Common myeloid progenitor, CD34-positive (primary cell): ENCODE measurements around the gene GGT6. TPM values are rescaled to one million over a fixed set of nuclear protein-coding genes. Genes with fewer than 3 reads are reported as not detected.

Experiments used
- CTCF ChIA-PET: fragments of 350-600 bp; sonication (Branson Sonifier 250); formaldehyde crosslinking; loops from one replicate; lab custom pipeline; 2021; ENCODE audit warnings: antibody characterized with exemption; lab: Charles Lee
- POLR2A ChIA-PET: fragments of 350-600 bp; sonication (Branson Sonifier 250); formaldehyde crosslinking; loops from one replicate; lab custom pipeline; 2021; ENCODE audit warnings: antibody characterized with exemption; lab: Charles Lee
- DNase-seq, 3 donors: peaks; one replicate each; pipeline versions ENCODE4 v3.0.0 to v3.0.0-alpha.2; 2013
- H3K27ac ChIP-seq, 2 experiments: 1 replicate in 1 of 2; 2 replicates in 1 of 2; pipeline ENCODE4 v1.7.0; 2013; ENCODE audit warnings: inconsistent platforms in 2 of 2, low read length in 2 of 2, mild to moderate bottlenecking in 2 of 2, low read depth in 1 of 2, moderate library complexity in 1 of 2; ENCODE audit not compliant: severe bottlenecking in 2 of 2, insufficient read depth in 1 of 2, poor library complexity in 1 of 2
- H3K27me3 ChIP-seq, 5 experiments: replicated peaks in 2 of 5; 1 replicate in 3 of 5; 2 replicates in 2 of 5; pipeline versions ENCODE4 v1.6.1 to v1.7.0; 2013; ENCODE audit warnings: low read length in 4 of 5, mild to moderate bottlenecking in 2 of 5, moderate library complexity in 2 of 5, inconsistent platforms in 1 of 5; ENCODE audit not compliant: insufficient read depth in 5 of 5, control insufficient read depth in 4 of 5
- H3K36me3 ChIP-seq, 4 experiments: 1 replicate in 2 of 4; 2 replicates in 2 of 4; pipeline versions ENCODE4 v1.6.1 to v1.7.0; 2013; ENCODE audit warnings: low read length in 3 of 4, control low read depth in 1 of 4, mild to moderate bottlenecking in 1 of 4; ENCODE audit not compliant: control insufficient read depth in 4 of 4, insufficient read depth in 4 of 4
- H3K4me1 ChIP-seq, 4 experiments: 1 replicate in 3 of 4; 2 replicates in 1 of 4; pipeline versions ENCODE4 v1.6.1 to v1.7.1; 2013; ENCODE audit warnings: low read length in 3 of 4, mild to moderate bottlenecking in 3 of 4, control low read depth in 1 of 4, inconsistent platforms in 1 of 4, moderate library complexity in 1 of 4; ENCODE audit not compliant: control insufficient read depth in 4 of 4, insufficient read depth in 4 of 4; ENCODE audit errors: control extremely low read depth in 1 of 4
- H3K4me3 ChIP-seq, 7 experiments: 1 replicate in 4 of 7; 2 replicates in 3 of 7; pipeline versions ENCODE4 v1.5.1 to v1.7.0; 2013; ENCODE audit warnings: mild to moderate bottlenecking in 7 of 7, low read length in 6 of 7, moderate library complexity in 6 of 7, inconsistent platforms in 2 of 7, low read depth in 2 of 7, control low read depth in 1 of 7; ENCODE audit not compliant: insufficient read depth in 4 of 7, control insufficient read depth in 1 of 7; ENCODE audit errors: extremely low read depth in 1 of 7
- H3K9me3 ChIP-seq, 5 experiments: 1 replicate in 4 of 5; 2 replicates in 1 of 5; pipeline versions ENCODE4 v1.6.1 to v1.7.1; 2013; ENCODE audit warnings: low read length in 4 of 5, mild to moderate bottlenecking in 2 of 5, inconsistent platforms in 1 of 5, low read depth in 1 of 5, moderate library complexity in 1 of 5; ENCODE audit not compliant: control insufficient read depth in 4 of 5, insufficient read depth in 2 of 5; ENCODE audit errors: control extremely low read depth in 1 of 5
- WGBS: methylation state at CpG from one replicate; pipeline ENCODE4 v1.1.5; 2013; ENCODE audit not compliant: insufficient coverage; 5-methylcytosine and 5-hydroxymethylcytosine counted together
- polyA plus RNA-seq: library from polyadenylated mRNA; unstranded; fragments of 120-200 nt; gene quantifications from one replicate; pipeline ENCODE4 v1.2.1, GENCODE V29; 2013

Gene GGT6, protein sequence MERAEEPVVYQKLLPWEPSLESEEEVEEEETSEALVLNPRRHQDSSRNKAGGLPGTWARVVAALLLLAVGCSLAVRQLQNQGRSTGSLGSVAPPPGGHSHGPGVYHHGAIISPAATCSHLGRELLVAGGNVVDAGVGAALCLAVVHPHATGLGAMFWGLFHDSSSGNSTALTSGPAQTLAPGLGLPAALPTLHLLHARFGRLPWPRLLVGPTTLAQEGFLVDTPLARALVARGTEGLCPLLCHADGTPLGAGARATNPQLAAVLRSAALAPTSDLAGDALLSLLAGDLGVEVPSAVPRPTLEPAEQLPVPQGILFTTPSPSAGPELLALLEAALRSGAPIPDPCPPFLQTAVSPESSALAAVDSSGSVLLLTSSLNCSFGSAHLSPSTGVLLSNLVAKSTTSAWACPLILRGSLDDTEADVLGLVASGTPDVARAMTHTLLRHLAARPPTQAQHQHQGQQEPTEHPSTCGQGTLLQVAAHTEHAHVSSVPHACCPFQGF
- polyA plus RNA-seq, result not detected

DNA sequence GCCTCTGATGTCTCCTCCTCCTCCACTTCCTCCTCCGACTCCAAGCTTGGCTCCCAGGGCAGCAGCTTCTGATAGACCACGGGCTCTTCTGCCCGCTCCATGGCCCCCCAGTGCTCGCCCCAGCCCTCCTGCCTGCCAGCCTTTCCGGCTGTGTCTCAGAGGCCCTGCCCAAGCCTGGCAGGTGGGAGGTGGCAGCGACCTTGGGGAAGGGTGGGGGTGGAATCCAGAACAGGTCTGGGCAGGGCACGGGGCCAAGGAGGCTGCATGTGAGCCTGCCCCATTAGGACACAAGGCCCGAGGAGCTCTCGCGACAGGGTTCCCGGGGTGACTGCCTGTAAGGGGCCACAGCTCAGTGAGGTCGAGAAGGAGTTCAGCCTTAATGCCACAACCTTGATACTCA is at the start of gene GGT6:
Gene GGT6 (minus strand): TSS at position 157 of the 400 bp plus-strand sequence. CDS start 56 bp downstream, at position 101.
- no peak within 1 kb of the TSS for H3K27ac ChIP-seq
- no peak within 1 kb of the TSS for H3K4me3 ChIP-seq
- no peaks in the 10 kb centered on the region for H3K27me3 ChIP-seq
- 83% methylated on average over 8 of the region's 12 CpGs for WGBS
- POLR2A ChIA-PET, result no interaction called here
- DNase-seq, result no peak
- H3K4me1 ChIP-seq, result peaks cover 0 to 17% (median 15%) of the 10 kb centered on the region in 4 experiments
- CTCF ChIA-PET, result interaction anchor here (0.7 to 1.9 kb wide), 2 partner anchors 20 to 65 kb away, joined by 3 to 4 read pairs; no protein-coding TSS in a partner anchor
- no peaks in the 10 kb centered on the region for H3K36me3 ChIP-seq
- H3K9me3 ChIP-seq, result no peaks in the 10 kb centered on the region

DNA sequence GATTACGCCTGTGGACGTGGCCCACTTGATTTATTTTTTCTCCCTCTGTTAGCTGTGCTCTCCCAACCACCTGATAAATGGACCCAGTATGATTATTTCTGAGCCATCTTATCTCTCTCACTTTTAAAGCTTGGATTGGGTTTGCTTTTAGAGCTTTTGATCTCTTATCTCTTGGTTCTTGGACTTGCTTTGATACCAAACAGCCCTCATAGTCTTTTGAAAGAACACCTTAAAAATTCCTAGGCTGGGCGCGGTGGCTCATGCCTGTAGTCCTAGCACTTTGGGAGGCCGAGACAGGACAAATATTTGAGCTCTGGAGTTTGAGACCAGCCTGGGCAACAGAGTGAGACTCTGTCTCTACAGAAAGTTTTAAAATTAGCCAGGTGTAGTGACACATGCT is 49.8 kb upstream of the GGT6 start:
- Histone ChIP-seq H3K36me3 (no peaks in the 10 kb centered on the region), H3K9me3 (no peaks in the 10 kb centered on the region), H3K4me1 (peaks cover 0 to 17% (median 15%) of the 10 kb centered on the region in 4 experiments), H3K27me3 (no peaks in the 10 kb centered on the region), H3K27ac (no peak overlapping the region), H3K4me3 (no peak overlapping the region)
- WGBS, result 94% methylated on average over 3 of the region's 5 CpGs
- no peak for DNase-seq
- CTCF ChIA-PET, result interaction anchor here (0.6 to 4.0 kb wide), 5 partner anchors 14 to 180 kb away, joined by 3 to 16 read pairs (median 4); no protein-coding TSS in a partner anchor
- POLR2A ChIA-PET, result no interaction called here

DNA sequence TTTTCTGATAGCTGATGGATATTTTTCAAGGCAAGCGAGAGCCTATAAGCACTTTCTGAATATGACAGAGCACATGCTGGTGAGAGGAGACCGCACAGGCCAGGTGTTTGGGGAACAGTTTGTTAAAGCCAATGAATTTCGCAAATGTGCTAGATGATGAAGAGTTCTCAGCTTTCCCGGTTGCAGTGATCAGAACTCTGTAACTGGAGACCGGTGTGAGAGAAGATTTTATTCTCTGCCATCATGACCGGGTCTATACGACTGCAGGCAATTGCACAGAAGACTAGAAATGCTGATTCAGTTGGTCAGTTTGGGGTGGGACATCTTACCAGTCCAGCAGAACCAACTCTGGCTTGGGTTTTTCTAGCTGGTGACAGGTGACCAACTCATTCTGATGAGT is 49.4 kb upstream of the GGT6 start:
- ChIA-PET CTCF (interaction anchor here (1.1 to 4.0 kb wide), 4 partner anchors 15 to 42 kb away, joined by 3 to 16 read pairs (median 4); no protein-coding TSS in a partner anchor), POLR2A (no interaction called here)
- Histone ChIP-seq H3K27me3 (no peaks in the 10 kb centered on the region), H3K4me3 (no peak overlapping the region), H3K4me1 (peaks cover 0 to 17% (median 15%) of the 10 kb centered on the region in 4 experiments), H3K36me3 (no peaks in the 10 kb centered on the region), H3K27ac (no peak overlapping the region), H3K9me3 (no peaks in the 10 kb centered on the region)
- DNase-seq, result no peak
- 98% methylated on average over 7 of the region's 7 CpGs for WGBS

DNA sequence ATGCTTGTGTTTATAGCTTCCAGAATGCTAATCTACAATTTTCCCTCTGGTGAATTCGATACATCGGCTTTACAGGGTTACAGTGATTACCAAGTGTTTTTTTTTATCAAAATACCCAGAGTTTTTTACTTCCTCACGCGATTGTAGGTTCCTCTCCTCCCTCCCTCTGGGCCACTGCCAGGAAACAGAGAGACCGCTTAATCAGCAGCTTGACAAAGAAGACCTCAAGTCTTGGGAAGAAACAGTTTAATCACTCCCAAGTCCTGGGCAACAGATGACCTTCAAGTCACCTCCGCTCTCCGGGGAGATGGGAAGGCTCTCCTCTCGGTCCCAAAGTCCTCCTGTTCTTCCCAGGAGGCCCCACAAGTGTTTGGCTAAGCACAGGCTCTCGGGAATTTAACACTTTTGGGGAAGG is 47.4 kb upstream of the GGT6 start:
- H3K4me3 ChIP-seq, result peak overlapping the region in 2 of 7 experiments; percentile 8 to 13
- no peaks in the 10 kb centered on the region for H3K9me3 ChIP-seq
- DNase-seq, result peak; percentile 90 to 93 (median 92)
- no peaks in the 10 kb centered on the region for H3K36me3 ChIP-seq
- no peak overlapping the region for H3K27ac ChIP-seq
- 0% methylated on average over 4 of the region's 9 CpGs for WGBS
- ChIA-PET POLR2A (interaction anchor here (0.8 kb wide), 1 partner anchor 21 kb away, joined by 4 read pairs; no protein-coding TSS in a partner anchor), CTCF (interaction anchor here (0.6 to 4.0 kb wide), 9 partner anchors 9 to 41 kb away, joined by 3 to 16 read pairs (median 3); no protein-coding TSS in a partner anchor)
- peaks cover 0 to 17% (median 15%) of the 10 kb centered on the region in 4 experiments for H3K4me1 ChIP-seq
- H3K27me3 ChIP-seq, result no peaks in the 10 kb centered on the region

DNA sequence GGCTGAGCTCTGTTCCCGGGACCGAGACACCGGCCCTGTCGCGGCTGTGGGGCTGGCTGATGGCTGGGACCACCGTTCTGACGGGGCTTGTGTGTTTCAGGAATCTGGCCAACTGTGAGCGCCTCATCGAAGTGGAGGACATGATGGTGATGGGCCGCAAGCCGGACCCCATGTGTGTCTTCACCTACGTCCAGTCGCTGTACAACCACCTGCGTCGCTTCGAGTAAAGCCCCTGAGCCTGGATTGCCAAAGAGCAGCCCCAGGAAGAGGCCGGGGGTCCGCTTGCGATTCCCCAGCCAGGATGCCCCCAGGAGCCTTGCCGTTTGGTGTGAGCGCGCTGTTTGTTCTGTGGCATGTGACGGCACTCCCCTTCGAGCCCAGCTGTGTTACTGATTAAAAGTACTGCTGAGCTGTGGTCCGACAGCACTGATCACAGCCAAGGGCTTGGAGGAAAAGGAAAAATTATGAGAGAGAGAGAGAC is 46.9 kb upstream of the GGT6 start:
- H3K27me3 ChIP-seq, result no peaks in the 10 kb centered on the region
- ChIA-PET POLR2A (interaction anchor here (0.8 kb wide), 1 partner anchor 20 kb away, joined by 4 read pairs; no protein-coding TSS in a partner anchor), CTCF (interaction anchor here (0.6 to 4.0 kb wide), 9 partner anchors 8 to 41 kb away, joined by 3 to 16 read pairs (median 3); no protein-coding TSS in a partner anchor)
- no peaks in the 10 kb centered on the region for H3K9me3 ChIP-seq
- no peak overlapping the region for H3K27ac ChIP-seq
- H3K4me1 ChIP-seq, result peaks cover 0 to 17% (median 15%) of the 10 kb centered on the region in 4 experiments
- H3K36me3 ChIP-seq, result no peaks in the 10 kb centered on the region
- 73% methylated on average over 25 of the region's 25 CpGs for WGBS
- peak overlapping the region in 2 of 7 experiments; percentile 8 to 13 for H3K4me3 ChIP-seq
- DNase-seq, result peak in 2 of 3 donors; percentile 62 to 74

DNA sequence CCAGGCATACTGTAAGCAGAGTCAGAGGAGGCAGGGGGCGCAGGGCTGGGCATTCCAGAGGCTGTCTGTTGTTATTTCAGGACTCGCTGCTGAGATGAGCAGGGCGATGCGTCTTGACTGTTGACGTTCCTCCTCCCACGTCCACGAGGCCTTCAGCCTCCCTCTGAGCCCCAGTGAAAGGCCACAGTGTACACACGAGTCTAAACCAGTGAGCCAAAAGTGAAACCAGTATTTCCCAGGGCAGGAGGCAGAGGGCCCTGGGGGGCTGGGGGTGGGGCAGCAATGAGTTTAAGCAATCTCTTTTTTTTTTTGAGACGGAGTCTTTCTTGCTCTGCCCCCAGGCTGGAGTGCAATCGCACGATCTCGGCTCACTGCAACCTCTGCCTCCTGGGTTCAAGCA is 45.4 kb upstream of the GGT6 start:
- peaks cover 0 to 17% (median 15%) of the 10 kb centered on the region in 4 experiments for H3K4me1 ChIP-seq
- 77% methylated on average over 8 of the region's 12 CpGs for WGBS
- no peak overlapping the region for H3K27ac ChIP-seq
- no peaks in the 10 kb centered on the region for H3K27me3 ChIP-seq
- ChIA-PET POLR2A (no interaction called here), CTCF (interaction anchor here (0.7 to 1.7 kb wide), 2 partner anchors 10 to 39 kb away, joined by 3 to 6 read pairs; no protein-coding TSS in a partner anchor)
- peak in 2 of 3 donors; percentile 21 to 36 for DNase-seq
- no peaks in the 10 kb centered on the region for H3K9me3 ChIP-seq
- no peak overlapping the region for H3K4me3 ChIP-seq
- no peaks in the 10 kb centered on the region for H3K36me3 ChIP-seq
